H1 (cell line): ENCODE measurements around the gene SDC4. TPM values are rescaled to one million over a fixed set of nuclear protein-coding genes. Genes with fewer than 3 reads are reported as not detected.

Experiments used
- CTCF ChIA-PET: fragments of 300-600 bp; sonication (Branson Sonifier 250); formaldehyde crosslinking; loops from one replicate; lab custom pipeline; 2021; ENCODE audit not compliant: partially characterized antibody; lab: Charles Lee
- POLR2A ChIA-PET: fragments of 300-600 bp; sonication (Branson Sonifier 250); formaldehyde crosslinking; loops from one replicate; lab custom pipeline; 2021; ENCODE audit warnings: inconsistent platforms; ENCODE audit not compliant: partially characterized antibody; lab: Charles Lee
- DNase-seq, 2 experiments: peaks; one replicate each; pipeline versions ENCODE4 v3.0.0 to v3.0.0-alpha.2; 2010 to 2022; ENCODE audit warnings: low spot score in 2 of 2, low read depth in 1 of 2, mixed read lengths in 1 of 2
- FAIRE-seq: peaks from 2 replicates; lab custom pipeline; 2011; peaks lifted over from hg19 to GRCh38; lab: Jason Lieb, UNC
- H2AFZ ChIP-seq: 2 replicates; pipeline ENCODE4 v1.8.1; 2012; ENCODE audit warnings: low read length, inconsistent platforms
- H2AK5ac ChIP-seq: 2 replicates; pipeline ENCODE4 v1.6.1; 2013; ENCODE audit warnings: low read depth, low read length
- H2BK120ac ChIP-seq: replicated peaks from 2 replicates; pipeline ENCODE3; 2013; ENCODE audit warnings: low read depth, low read length, inconsistent platforms
- H2BK12ac ChIP-seq: 2 replicates; pipeline ENCODE4 v1.6.1; 2013; ENCODE audit warnings: low read depth, low read length
- H2BK15ac ChIP-seq: 2 replicates; pipeline ENCODE4 v1.6.1; 2013; ENCODE audit warnings: low read length
- H2BK20ac ChIP-seq: 2 replicates; pipeline ENCODE4 v1.6.1; 2013; ENCODE audit warnings: low read length
- H2BK5ac ChIP-seq: 2 replicates; pipeline ENCODE4 v1.6.1; 2013; ENCODE audit warnings: low read depth, low read length
- H3K14ac ChIP-seq: 2 replicates; pipeline ENCODE4 v1.6.1; 2013; ENCODE audit warnings: inconsistent platforms; ENCODE audit not compliant: insufficient read length
- H3K18ac ChIP-seq: 2 replicates; pipeline ENCODE4 v1.6.1; 2013; ENCODE audit warnings: low read length; ENCODE audit errors: extremely low read depth
- H3K23ac ChIP-seq: 2 replicates; pipeline ENCODE4 v1.6.1; 2013; ENCODE audit warnings: inconsistent platforms; ENCODE audit not compliant: insufficient read length
- H3K23me2 ChIP-seq: 2 replicates; pipeline ENCODE4 v1.6.1; 2013; ENCODE audit warnings: low read depth, low read length
- H3K27ac ChIP-seq: 2 replicates; pipeline ENCODE4 v1.6.1; 2011; ENCODE audit warnings: low read depth, low read length, inconsistent platforms
- H3K27me3 ChIP-seq, 4 experiments: replicated peaks in 1 of 4; 1 replicate in 1 of 4; 2 replicates in 3 of 4; pipeline versions ENCODE4 v1.6.1 to v1.8.1; 2011 to 2013; ENCODE audit warnings: low read length in 3 of 4, mild to moderate bottlenecking in 3 of 4, inconsistent platforms in 2 of 4, mixed read lengths in 2 of 4, moderate library complexity in 1 of 4; ENCODE audit not compliant: control insufficient read depth in 3 of 4, insufficient read depth in 3 of 4; ENCODE audit errors: extremely low read depth in 1 of 4
- H3K36me3 ChIP-seq, 4 experiments: 2 replicates each; pipeline versions ENCODE4 v1.6.1 to v1.8.1; 2011 to 2013; ENCODE audit warnings: mild to moderate bottlenecking in 4 of 4, low read length in 3 of 4, moderate library complexity in 2 of 4, control low read depth in 1 of 4, inconsistent platforms in 1 of 4; ENCODE audit not compliant: insufficient read depth in 4 of 4, control insufficient read depth in 2 of 4
- H3K4ac ChIP-seq: replicated peaks from 2 replicates; pipeline ENCODE3; 2013; ENCODE audit warnings: low read length, low read depth, mixed read lengths, inconsistent platforms; ENCODE audit not compliant: insufficient read length
- H3K4me1 ChIP-seq, 4 experiments: replicated peaks in 1 of 4; 1 replicate in 1 of 4; 2 replicates in 3 of 4; pipeline versions ENCODE4 v1.6.1 to v1.8.1; 2011 to 2013; ENCODE audit warnings: low read length in 3 of 4, inconsistent platforms in 2 of 4, mixed read lengths in 1 of 4; ENCODE audit not compliant: insufficient read depth in 4 of 4, control insufficient read depth in 3 of 4
- H3K4me2 ChIP-seq, 2 experiments: 2 replicates each; pipeline versions ENCODE4 v1.6.1 to v1.8.1; 2011 to 2013; ENCODE audit warnings: low read depth in 2 of 2, low read length in 2 of 2, control low read depth in 1 of 2, inconsistent platforms in 1 of 2, mild to moderate bottlenecking in 1 of 2; ENCODE audit not compliant: insufficient read depth in 1 of 2
- H3K4me3 ChIP-seq, 4 experiments: fragments of 200-600, 300-600 bp in 1 of 4; sonication (generic), shearing (Covaris generic), sonication (Bioruptor Twin) in 1 of 4; 2 replicates each; pipeline versions ENCODE4 v1.5.1 to v1.8.1; 2011 to 2016; ENCODE audit warnings: low read length in 4 of 4, low read depth in 3 of 4, control low read depth in 2 of 4, inconsistent platforms in 2 of 4, mild to moderate bottlenecking in 2 of 4, mixed read lengths in 1 of 4, moderate library complexity in 1 of 4; ENCODE audit not compliant: insufficient read depth in 2 of 4; ENCODE audit errors: extremely low read depth in 1 of 4
- H3K56ac ChIP-seq: replicated peaks from 2 replicates; pipeline ENCODE3; 2013; ENCODE audit warnings: low read depth, mild to moderate bottlenecking, mixed read lengths, low read length, inconsistent platforms; ENCODE audit not compliant: insufficient read length
- H3K79me1 ChIP-seq: 2 replicates; pipeline ENCODE4 v1.6.1; 2013; ENCODE audit warnings: low read depth, low read length, control low read depth
- H3K79me2 ChIP-seq, 2 experiments: 2 replicates each; pipeline versions ENCODE4 v1.6.1 to v1.8.1; 2012 to 2013; ENCODE audit warnings: low read length in 2 of 2, mild to moderate bottlenecking in 2 of 2, inconsistent platforms in 1 of 2; ENCODE audit not compliant: insufficient read depth in 2 of 2, control insufficient read depth in 1 of 2
- H3K9ac ChIP-seq, 4 experiments: replicated peaks in 1 of 4; 1 replicate in 1 of 4; 2 replicates in 3 of 4; pipeline versions ENCODE4 v1.6.1 to v1.8.1; 2011 to 2013; ENCODE audit warnings: low read depth in 3 of 4, low read length in 3 of 4, control low read depth in 2 of 4, mild to moderate bottlenecking in 2 of 4, moderate library complexity in 2 of 4, inconsistent platforms in 1 of 4; ENCODE audit errors: extremely low read depth in 1 of 4
- H3K9me3 ChIP-seq, 2 experiments: 2 replicates each; pipeline versions ENCODE4 v1.6.1 to v1.8.1; 2012 to 2013; ENCODE audit warnings: mild to moderate bottlenecking in 2 of 2, moderate library complexity in 2 of 2, control low read depth in 1 of 2, inconsistent platforms in 1 of 2, low read depth in 1 of 2, low read length in 1 of 2, mixed read lengths in 1 of 2; ENCODE audit not compliant: insufficient read depth in 2 of 2
- H4K20me1 ChIP-seq, 2 experiments: replicated peaks in 1 of 2; 2 replicates each; pipeline versions ENCODE3 to v1.8.1; 2011 to 2013; ENCODE audit warnings: inconsistent platforms in 2 of 2, low read length in 2 of 2, mild to moderate bottlenecking in 1 of 2; ENCODE audit not compliant: insufficient read depth in 2 of 2, control insufficient read depth in 1 of 2
- H4K5ac ChIP-seq: 2 replicates; pipeline ENCODE4 v1.6.1; 2013; ENCODE audit warnings: low read length, low read depth, mixed read lengths, inconsistent platforms; ENCODE audit not compliant: insufficient read length
- H4K8ac ChIP-seq: 2 replicates; pipeline ENCODE4 v1.8.0; 2013; ENCODE audit warnings: mild to moderate bottlenecking, moderate library complexity, low read length, inconsistent platforms; ENCODE audit not compliant: insufficient read depth; ENCODE audit errors: extremely low read depth
- H4K91ac ChIP-seq: replicated peaks from 2 replicates; pipeline ENCODE3; 2013; ENCODE audit warnings: low read length, mixed read lengths, inconsistent platforms; ENCODE audit not compliant: insufficient read length
- CEBPB ChIP-seq: IDR thresholded peaks from 2 replicates; pipeline ENCODE4 v1.6.1; 2012; ENCODE audit warnings: low read depth, low read length
- CREB1 ChIP-seq: IDR thresholded peaks from 2 replicates; pipeline ENCODE4 v1.6.1; 2012; ENCODE audit warnings: inconsistent platforms
- FOSL1 ChIP-seq: IDR thresholded peaks from 2 replicates; pipeline ENCODE4 v1.6.1; 2011; ENCODE audit warnings: mild to moderate bottlenecking, low read depth, low read length, moderate library complexity; ENCODE audit not compliant: insufficient read depth
- GABPA ChIP-seq: IDR thresholded peaks from 2 replicates; pipeline ENCODE4 v1.6.1; 2011; ENCODE audit warnings: mild to moderate bottlenecking, low read length, moderate library complexity, borderline replicate concordance; ENCODE audit not compliant: insufficient read depth
- HDAC6 ChIP-seq: IDR thresholded peaks from one replicate; pipeline ENCODE4 v1.7.1; 2012; ENCODE audit warnings: low read depth, mild to moderate bottlenecking, inconsistent platforms, low read length, moderate library complexity
- NRF1 ChIP-seq: IDR thresholded peaks from 2 replicates; pipeline ENCODE4 v1.6.1; 2011; ENCODE audit warnings: mild to moderate bottlenecking, low read depth, low read length, improper control_type of control experiment
- POLR2AphosphoS5 ChIP-seq: IDR thresholded peaks from 2 replicates; pipeline ENCODE4 v1.6.1; 2011; ENCODE audit warnings: low read depth, low read length
- SAP30 ChIP-seq: fragments of 300-600 bp; sonication (generic); IDR thresholded peaks from 2 replicates; pipeline ENCODE4 v1.7.1; 2012; ENCODE audit warnings: low read length, moderate library complexity, mild to moderate bottlenecking, inconsistent platforms; ENCODE audit not compliant: insufficient read depth, insufficient replicate concordance
- TAF1 ChIP-seq: IDR thresholded peaks from 2 replicates; pipeline ENCODE4 v1.6.1; 2011; ENCODE audit warnings: mild to moderate bottlenecking, low read depth, low read length
- TAF7 ChIP-seq: optimal IDR thresholded peaks from 2 replicates; pipeline ENCODE3; 2011; ENCODE audit warnings: low read depth, mild to moderate bottlenecking, inconsistent platforms, low read length, moderate library complexity, borderline replicate concordance
- TCF12 ChIP-seq: IDR thresholded peaks from 2 replicates; pipeline ENCODE4 v1.6.1; 2011; ENCODE audit warnings: low read depth, mild to moderate bottlenecking, low read length
- WGBS, 2 experiments: shearing (Covaris generic) in 1 of 2; methylation state at CpG; one replicate each; pipeline versions ENCODE4 v1.1.6 to v1.1.7; 2013 to 2015; ENCODE audit warnings: low lambda C conversion rate in 2 of 2, mixed read lengths in 2 of 2, inconsistent platforms in 1 of 2, low coverage in 1 of 2, missing lambda C conversion rate in 1 of 2; ENCODE audit not compliant: insufficient replicate concordance in 2 of 2, insufficient coverage in 1 of 2, insufficient read length in 1 of 2; ENCODE audit errors: extremely low coverage in 1 of 2, missing lambda C conversion rate in 1 of 2; 5-methylcytosine and 5-hydroxymethylcytosine counted together
- polyA plus RNA-seq, 7 experiments: library from polyadenylated mRNA; depleted of rRNA in 3 of 7; stranded (reverse) in 5 of 7; unstranded in 2 of 7; fragments of >200 nt in 5 of 7; fragments of 200-250 nt in 2 of 7; gene quantifications; 1 replicate in 5 of 7; 2 replicates in 1 of 7; 4 replicates in 1 of 7; pipeline versions ENCODE4 v1.2.1 to v1.2.3, GENCODE V29; 2011 to 2013; ENCODE audit warnings: missing spikeins in 2 of 7, mixed read lengths in 2 of 7
- total RNA-seq: library from RNA; stranded (reverse); fragmentation: NEBNext Ultra II Directional; extraction: Animal tissue kit (Norgen Biotek cat#: 25700); gene quantifications from 2 replicates; pipeline ENCODE4 v1.2.1, GENCODE V29; 2021

Gene SDC4
- total and polyA plus RNA-seq, 2 of the 8 experiments (the other 6 are each of a cell fraction or from before 2014, with no cell fraction given) = 34.6 to 60.2 TPM

- Histone ChIP-seq H3K4me2 (no peak overlapping the region), H3K27me3 (no peaks in the 10 kb centered on the region), H3K79me2 (no peaks in the 10 kb centered on the region), H3K18ac (no peak overlapping the region), H3K23me2 (no peaks in the 10 kb centered on the region), H3K36me3 (no peaks in the 10 kb centered on the region), H3K14ac (no peak overlapping the region), H3K4me1 (peaks cover 0 to 11% (median 5%) of the 10 kb centered on the region in 4 experiments; a peak in 4 of 7 replicates), H3K9ac (no peak overlapping the region), H2BK12ac (no peak overlapping the region), H3K79me1 (no peaks in the 10 kb centered on the region), H3K4ac (no peak overlapping the region), H2BK15ac (no peak overlapping the region; the same call in 1 of the 2 replicates), H2BK5ac (no peak overlapping the region), H2BK20ac (no peak overlapping the region), H2AK5ac (no peak overlapping the region), H4K20me1 (no peaks in the 10 kb centered on the region), H4K8ac (no peak overlapping the region), H3K27ac (no peak overlapping the region), H3K23ac (no peak overlapping the region), H3K4me3 (no peak overlapping the region), H3K56ac (no peak overlapping the region), H4K91ac (no peak overlapping the region), H4K5ac (no peak overlapping the region), H2AFZ (no peak overlapping the region), H3K9me3 (no peaks in the 10 kb centered on the region), H2BK120ac (no peak overlapping the region)
- DNase-seq = no peak
- ChIA-PET CTCF (interaction anchor here (0.8 to 2.4 kb wide), 4 partner anchors 11 to 94 kb away, joined by 3 to 12 read pairs (median 4); no protein-coding TSS in a partner anchor), POLR2A (interaction anchor here (1.2 to 13.2 kb wide), 2 partner anchors 9 to 19 kb away, joined by 4 to 113 read pairs; partner anchors contain the start of gene SDC4)
- WGBS, 2 experiments = 77% methylated on average over 5 of the region's 5 CpGs; no CpG with 5 or more reads in 1 of the 2 experiments
- no peak for FAIRE-seq
- no peak for TF ChIP-seq TCF12
- no peak for TF ChIP-seq FOSL1
- TF ChIP-seq NRF1 = no peak
- no peak for TF ChIP-seq GABPA
- no peak for TF ChIP-seq TAF7
- TF ChIP-seq HDAC6 = no peak
- TF ChIP-seq CEBPB = no peak
- TF ChIP-seq CREB1 = no peak
- no peak for TF ChIP-seq POLR2AphosphoS5
- no peak for TF ChIP-seq TAF1
- TF ChIP-seq SAP30 = no peak
These were observed 7.2 kb upstream of the SDC4 start for GRCh38 chr20:45355209-45356084.
